ENCODE results near the gene ORMDL1. TPM values are rescaled to one million over a fixed set of nuclear protein-coding genes. Genes with fewer than 3 reads are reported as not detected.

ORMDL1 gene
- total RNA-seq, 1 donor from 2014 or later: 58.9 TPM

DNA sequence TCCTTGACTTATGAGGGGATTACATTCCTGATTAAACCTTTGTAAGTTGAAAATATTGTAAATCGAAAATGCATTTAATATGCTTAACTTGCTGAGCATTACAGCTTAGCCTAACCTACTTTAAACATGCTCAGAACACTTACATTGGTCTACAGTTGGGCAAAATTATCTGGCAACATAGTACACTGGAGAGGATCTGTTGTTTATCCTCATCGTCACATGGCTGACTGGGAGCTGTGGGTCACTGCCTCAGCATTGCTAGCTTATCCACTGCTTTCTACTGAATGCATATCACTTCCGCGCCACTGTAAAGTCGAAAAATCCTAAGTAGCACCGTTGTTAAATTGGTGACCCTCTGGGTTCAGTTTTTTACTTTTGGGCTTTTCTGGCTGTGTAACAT is 13.8 kb upstream of the ORMDL1 start:
- Histone ChIP-seq H3K4me3 (no peak overlapping the region), H3K4me1 (peaks cover 19% of the 10 kb centered on the region), H3K27ac (peak overlapping the region; percentile 43), H3K9me3 (no peaks in the 10 kb centered on the region), H3K36me3 (peaks cover 0 to 25% of the 10 kb centered on the region in 2 donors), H3K27me3 (no peaks in the 10 kb centered on the region)
- no peak for TF ChIP-seq POLR2A (IDR thresholded peaks at IDR 0.05)
- TF ChIP-seq POLR2AphosphoS5 (IDR thresholded peaks at IDR 0.05; ENCODE audit: insufficient read depth in 1 of 2, low read depth in 1 of 2): no peak
- TF ChIP-seq, protein P1, sequence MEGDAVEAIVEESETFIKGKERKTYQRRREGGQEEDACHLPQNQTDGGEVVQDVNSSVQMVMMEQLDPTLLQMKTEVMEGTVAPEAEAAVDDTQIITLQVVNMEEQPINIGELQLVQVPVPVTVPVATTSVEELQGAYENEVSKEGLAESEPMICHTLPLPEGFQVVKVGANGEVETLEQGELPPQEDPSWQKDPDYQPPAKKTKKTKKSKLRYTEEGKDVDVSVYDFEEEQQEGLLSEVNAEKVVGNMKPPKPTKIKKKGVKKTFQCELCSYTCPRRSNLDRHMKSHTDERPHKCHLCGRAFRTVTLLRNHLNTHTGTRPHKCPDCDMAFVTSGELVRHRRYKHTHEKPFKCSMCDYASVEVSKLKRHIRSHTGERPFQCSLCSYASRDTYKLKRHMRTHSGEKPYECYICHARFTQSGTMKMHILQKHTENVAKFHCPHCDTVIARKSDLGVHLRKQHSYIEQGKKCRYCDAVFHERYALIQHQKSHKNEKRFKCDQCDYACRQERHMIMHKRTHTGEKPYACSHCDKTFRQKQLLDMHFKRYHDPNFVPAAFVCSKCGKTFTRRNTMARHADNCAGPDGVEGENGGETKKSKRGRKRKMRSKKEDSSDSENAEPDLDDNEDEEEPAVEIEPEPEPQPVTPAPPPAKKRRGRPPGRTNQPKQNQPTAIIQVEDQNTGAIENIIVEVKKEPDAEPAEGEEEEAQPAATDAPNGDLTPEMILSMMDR (IDR thresholded peaks at IDR 0.05): no peak
- intact Hi-C loops (cut with DNase I): no loop called here
- no peak for DNase-seq (ENCODE audit: extremely low spot score in 2 of 2)

DNA sequence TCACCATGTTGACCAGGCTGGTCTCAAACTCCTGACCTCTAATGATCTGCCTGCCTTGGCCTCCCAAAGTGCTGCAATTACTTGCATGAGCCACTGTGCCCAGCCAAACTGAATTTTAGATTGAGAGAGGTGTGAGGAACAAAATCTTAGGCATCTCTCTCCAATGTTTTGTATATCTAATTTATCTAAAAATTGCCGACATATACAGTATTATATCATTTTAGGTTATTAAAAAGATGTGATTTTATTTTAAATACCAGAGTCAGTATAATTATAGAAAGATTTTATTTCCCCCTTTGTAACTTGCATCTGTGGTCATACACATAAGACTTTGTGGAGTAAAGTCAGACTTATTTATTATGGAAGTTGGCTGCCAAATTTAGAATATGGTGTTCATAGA is 10.2 kb upstream of the ORMDL1 start:
- no peak overlapping the region for H3K4me3 ChIP-seq
- H3K36me3 ChIP-seq: peaks cover 0 to 31% of the 10 kb centered on the region in 2 donors
- intact Hi-C loops (cut with DNase I): no loop called here

DNA sequence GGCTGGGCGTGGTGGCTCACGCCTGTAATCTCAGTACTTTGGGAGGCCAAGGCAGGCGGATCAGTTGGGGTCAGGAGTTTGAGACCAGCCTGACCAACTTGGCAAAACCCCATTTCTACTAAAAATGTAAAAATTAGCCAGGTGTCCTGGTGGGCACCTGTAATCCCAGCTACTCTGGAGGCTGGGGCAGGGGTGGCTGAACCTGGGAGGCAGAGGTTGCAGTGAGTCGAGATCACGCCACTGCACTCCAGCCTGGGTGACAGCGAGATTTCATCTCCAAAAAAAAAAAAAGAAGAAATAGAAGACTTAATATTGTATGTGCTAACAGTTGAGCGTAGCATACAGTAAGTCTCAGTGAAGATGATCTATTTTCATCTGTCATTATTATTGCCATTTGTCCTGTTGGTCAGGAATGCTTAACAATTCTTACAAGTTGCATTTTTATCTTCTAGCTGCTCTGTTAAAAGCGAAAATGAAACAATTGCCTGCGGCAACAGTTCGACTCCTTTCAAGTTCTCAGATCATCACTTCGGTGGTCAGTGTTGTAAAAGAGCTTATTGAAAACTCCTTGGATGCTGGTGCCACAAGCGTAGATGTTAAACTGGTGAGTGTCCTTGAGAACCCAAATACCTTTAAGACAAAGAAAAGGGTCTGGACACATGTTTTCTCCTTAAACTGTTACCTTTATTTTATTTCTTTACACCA is 7.4 kb upstream of the ORMDL1 start:
- TF ChIP-seq, protein P1 (IDR thresholded peaks at IDR 0.05): no peak
- no peak for TF ChIP-seq POLR2A (IDR thresholded peaks at IDR 0.05)
- no peak for TF ChIP-seq POLR2AphosphoS5 (IDR thresholded peaks at IDR 0.05; ENCODE audit: insufficient read depth in 1 of 2, low read depth in 1 of 2)
- Histone ChIP-seq H3K4me3 (no peak overlapping the region), H3K27ac (no peak overlapping the region), H3K27me3 (no peaks in the 10 kb centered on the region), H3K9me3 (no peaks in the 10 kb centered on the region), H3K36me3 (peaks cover 0 to 31% of the 10 kb centered on the region in 2 donors), H3K4me1 (no peaks in the 10 kb centered on the region)
- intact Hi-C loops (cut with DNase I): no loop called here
- no peak for DNase-seq (ENCODE audit: extremely low spot score in 2 of 2)

More for the DNA sequence above, 10.2 kb upstream of the ORMDL1 start:
- peaks cover 13% of the 10 kb centered on the region for H3K4me1 ChIP-seq
- H3K9me3 ChIP-seq: no peaks in the 10 kb centered on the region
- no peak overlapping the region for H3K27ac ChIP-seq
- H3K27me3 ChIP-seq: no peaks in the 10 kb centered on the region
- no peak for DNase-seq (ENCODE audit: extremely low spot score in 2 of 2)
- TF ChIP-seq, protein P1 (IDR thresholded peaks at IDR 0.05): no peak
- TF ChIP-seq POLR2AphosphoS5 (IDR thresholded peaks at IDR 0.05; ENCODE audit: insufficient read depth in 1 of 2, low read depth in 1 of 2) (no peak), POLR2A (IDR thresholded peaks at IDR 0.05) (no peak)

DNA sequence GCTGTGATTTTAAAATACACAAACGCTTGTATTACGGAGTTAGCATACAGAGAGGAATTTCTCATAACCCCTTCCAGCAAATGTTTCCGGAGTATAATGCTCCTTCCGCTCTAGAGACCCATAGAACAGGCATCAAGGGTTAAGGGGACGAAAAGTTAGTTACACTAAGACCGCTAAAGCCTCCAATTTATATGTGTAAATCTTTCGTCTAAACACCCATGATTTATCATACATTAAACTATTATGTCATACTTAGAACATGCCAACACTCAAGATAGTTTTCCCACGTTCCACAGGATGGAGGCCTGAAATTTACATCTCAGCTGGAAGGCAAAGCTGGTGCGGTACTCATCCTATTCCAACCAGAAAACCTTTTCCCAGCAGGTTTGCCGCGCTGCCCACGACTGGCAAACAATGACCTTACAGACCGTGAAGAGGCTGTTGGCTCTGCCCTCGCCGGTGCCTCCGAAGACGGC is 650 bp downstream of the ORMDL1 start:
- intact Hi-C loops (cut with DNase I): no loop called here

DNA sequence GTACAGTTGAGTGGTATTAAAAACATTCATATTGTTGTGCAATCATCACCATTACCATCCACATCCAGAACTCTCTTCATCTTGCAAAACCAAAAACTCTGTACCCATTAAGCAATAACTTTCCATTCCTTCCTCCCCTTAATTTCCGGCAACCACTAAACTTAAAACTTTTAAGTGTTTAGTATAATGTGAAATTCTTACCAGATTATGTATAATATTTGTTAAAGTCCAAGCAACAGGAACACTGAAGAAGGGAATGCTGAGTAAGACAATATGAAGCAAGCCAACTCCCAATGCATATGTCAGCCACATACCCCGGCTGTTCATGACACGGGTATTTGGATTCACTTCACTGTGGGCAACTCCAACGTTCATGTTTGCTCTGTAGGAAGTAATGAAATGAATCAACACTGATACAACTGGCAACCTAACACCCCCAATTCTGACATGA is 1.9 kb downstream of the ORMDL1 start:
- TF ChIP-seq POLR2A (IDR thresholded peaks at IDR 0.05): no peak
- TF ChIP-seq POLR2AphosphoS5 (IDR thresholded peaks at IDR 0.05; ENCODE audit: insufficient read depth in 1 of 2, low read depth in 1 of 2): no peak
- TF ChIP-seq, protein P1 (IDR thresholded peaks at IDR 0.05): no peak
- Histone ChIP-seq H3K4me1 (peaks cover 51% of the 10 kb centered on the region), H3K27me3 (no peaks in the 10 kb centered on the region), H3K4me3 (peak overlapping the region in 1 of 2 donors; percentile 60), H3K27ac (no peak overlapping the region), H3K9me3 (no peaks in the 10 kb centered on the region), H3K36me3 (peaks cover 0 to 35% of the 10 kb centered on the region in 2 donors)
- DNase-seq (ENCODE audit: extremely low spot score in 2 of 2): no peak
- intact Hi-C loops (cut with DNase I): no loop called here

More for the DNA sequence above, 650 bp downstream of the ORMDL1 start:
- Histone ChIP-seq H3K4me3 (peak overlapping the region; percentile 60 to 84), H3K9me3 (no peaks in the 10 kb centered on the region), H3K27ac (peak overlapping the region; percentile 91), H3K36me3 (peaks cover 0 to 23% of the 10 kb centered on the region in 2 donors), H3K27me3 (no peaks in the 10 kb centered on the region), H3K4me1 (peaks cover 51% of the 10 kb centered on the region)
- TF ChIP-seq POLR2A (IDR thresholded peaks at IDR 0.05): no peak
- no peak for DNase-seq (ENCODE audit: extremely low spot score in 2 of 2)
